PC-9 (cell line): ENCODE data around the gene GAD1. TPM values are rescaled to one million over a fixed set of nuclear protein-coding genes. Genes with fewer than 3 reads are reported as not detected.

Source experiments
- BruUV-seq: library from RNA; stranded (reverse); fragments of 400-500 nt; replicated peaks from 2 replicates; lab custom pipeline; 2021; lab: Mats Ljungman, UMichigan
- CTCF ChIA-PET: fragments of 300-600 bp; sonication (Branson Sonifier 250); formaldehyde crosslinking; loops from one replicate; lab custom pipeline; 2022; ENCODE audit warnings: antibody characterized with exemption; lab: Charles Lee
- POLR2A ChIA-PET: fragments of 300-600 bp; sonication (Branson Sonifier 250); formaldehyde crosslinking; loops from one replicate; lab custom pipeline; 2022; ENCODE audit warnings: antibody characterized with exemption; ENCODE audit not compliant: unreplicated experiment; lab: Charles Lee
- DNase-seq, 2 experiments: peaks; one replicate each; pipeline versions ENCODE4 v3.0.0 to v3.0.0-alpha.2; 2015 to 2022; ENCODE audit warnings: mixed read lengths in 1 of 2
- H2AFZ ChIP-seq: fragments of 200-600 bp; sonication (generic); 2 replicates; pipeline ENCODE4 v1.8.1; 2017; ENCODE audit warnings: antibody characterized with exemption
- H3F3A ChIP-seq: fragments of 200-600 bp; sonication (generic); 2 replicates; pipeline ENCODE4 v1.8.1; 2017; ENCODE audit warnings: antibody characterized with exemption, mild to moderate bottlenecking, low read depth; ENCODE audit not compliant: insufficient read depth
- H3K27ac ChIP-seq: fragments of 200-600 bp; sonication (generic); 2 replicates; pipeline ENCODE4 v1.6.1; 2016; ENCODE audit warnings: mixed run types
- H3K27me3 ChIP-seq: fragments of 200-600 bp; sonication (generic); 2 replicates; pipeline ENCODE4 v1.6.1; 2016; ENCODE audit warnings: low read depth, mixed run types; ENCODE audit not compliant: insufficient read depth
- H3K36me3 ChIP-seq: fragments of 200-600 bp; sonication (generic); 2 replicates; pipeline ENCODE4 v1.6.1; 2016; ENCODE audit warnings: low read depth, mixed run types
- H3K4me1 ChIP-seq: fragments of 200-600 bp; sonication (generic); replicated peaks from 2 replicates; pipeline ENCODE4 v1.6.1; 2016; ENCODE audit warnings: mixed run types; ENCODE audit not compliant: insufficient read depth
- H3K4me2 ChIP-seq: fragments of 200-600 bp; sonication (generic); 2 replicates; pipeline ENCODE4 v1.6.1; 2017; ENCODE audit warnings: mixed run types
- H3K4me3 ChIP-seq: fragments of 200-600 bp; sonication (generic); 2 replicates; pipeline ENCODE4 v1.6.1; 2016; ENCODE audit warnings: mixed run types
- H3K79me2 ChIP-seq: fragments of 200-600 bp; sonication (generic); 2 replicates; pipeline ENCODE4 v1.6.1; 2017; ENCODE audit warnings: low read depth, mixed run types
- H3K9me2 ChIP-seq: fragments of 200-600 bp; sonication (generic); 2 replicates; pipeline ENCODE4 v1.8.1; 2017; ENCODE audit warnings: mild to moderate bottlenecking; ENCODE audit not compliant: insufficient read depth
- H3K9me3 ChIP-seq: fragments of 200-600 bp; sonication (generic); 2 replicates; pipeline ENCODE4 v1.8.1; 2016; ENCODE audit warnings: low read depth; ENCODE audit not compliant: insufficient read depth
- H4K20me1 ChIP-seq: fragments of 200-600 bp; sonication (generic); 2 replicates; pipeline ENCODE4 v1.8.1; 2017; ENCODE audit not compliant: insufficient read depth
- CTCF ChIP-seq: fragments of 200-600 bp; sonication (generic); conservative IDR thresholded peaks from 2 replicates; pipeline ENCODE4 v1.6.1; 2017; ENCODE audit warnings: mixed run types, antibody characterized with exemption, mild to moderate bottlenecking, moderate library complexity
- EZH2 ChIP-seq: fragments of 200-600 bp; sonication (generic); IDR thresholded peaks from 2 replicates; pipeline ENCODE4 v1.8.0; 2017; ENCODE audit warnings: antibody characterized with exemption, low read depth
- intact Hi-C: fragments of 100-400 bp; cut with micrococcal nuclease; formaldehyde crosslinking; loops from one replicate; pipeline ENCODE4 v1.10.0; 2022; ENCODE audit not compliant: unreplicated experiment
- total RNA-seq: library from RNA; stranded (reverse); gene quantifications from 2 replicates; pipeline ENCODE4 v1.2.3, GENCODE V29; 2021

The GAD1 gene
- total RNA-seq, 1 experiment from 2014 or later: 3.5 TPM

GRCh38 chr2:170812710-170813600, 3.7 kb upstream of the GAD1 start:
- ChIA-PET CTCF (interaction anchor here (0.6 to 1.0 kb wide), 5 partner anchors 445 to 909 kb away, joined by 3 to 5 read pairs (median 3); no protein-coding TSS in a partner anchor), POLR2A (no interaction called here)
- Histone ChIP-seq H3K27ac (no peak overlapping the region), H3K4me2 (no peak overlapping the region), H3K9me3 (no peaks in the 10 kb centered on the region), H3K79me2 (no peaks in the 10 kb centered on the region), H3F3A (no peaks in the 10 kb centered on the region), H4K20me1 (no peaks in the 10 kb centered on the region), H3K9me2 (no peaks in the 10 kb centered on the region), H3K36me3 (no peaks in the 10 kb centered on the region), H3K27me3 (no peaks in the 10 kb centered on the region), H3K4me3 (no peak overlapping the region), H2AFZ (no peak overlapping the region), H3K4me1 (no peaks in the 10 kb centered on the region)
- TF ChIP-seq EZH2 (no peak), CTCF (peak; percentile 85)
- intact Hi-C loops: loop anchor here (1.0 to 10.0 kb wide), 7 partner anchors 101 to 880 kb away; no protein-coding TSS in a partner anchor
- no TSS peak for BruUV-seq
- DNase-seq: peak; percentile 34 to 68

GRCh38 chr2:170813611-170814532, 2.8 kb upstream of the GAD1 start:
- no peaks in the 10 kb centered on the region for H4K20me1 ChIP-seq
- DNase-seq: peak in 1 of 2 experiments; percentile 5
- H3K4me3 ChIP-seq: no peak overlapping the region
- intact Hi-C loops: loop anchor here (2.0 to 10.0 kb wide), 6 partner anchors 102 to 881 kb away; no protein-coding TSS in a partner anchor
- no peaks in the 10 kb centered on the region for H3K4me1 ChIP-seq
- TF ChIP-seq CTCF: no peak
- TF ChIP-seq EZH2: no peak
- H3K4me2 ChIP-seq: no peak overlapping the region
- H3K27me3 ChIP-seq: no peaks in the 10 kb centered on the region
- H3K36me3 ChIP-seq: no peaks in the 10 kb centered on the region
- CTCF ChIA-PET: interaction anchor here (0.6 kb wide), 2 partner anchors 446 to 489 kb away, joined by 3 to 4 read pairs; no protein-coding TSS in a partner anchor
- POLR2A ChIA-PET: no interaction called here
- BruUV-seq: no TSS peak
- H3K27ac ChIP-seq: no peak overlapping the region
- H3F3A ChIP-seq: no peaks in the 10 kb centered on the region
- H3K9me2 ChIP-seq: no peaks in the 10 kb centered on the region
- H3K79me2 ChIP-seq: no peaks in the 10 kb centered on the region
- no peaks in the 10 kb centered on the region for H3K9me3 ChIP-seq
- H2AFZ ChIP-seq: no peak overlapping the region

GRCh38 chr2:170814533-170815230, 2.0 kb upstream of the GAD1 start:
- Histone ChIP-seq H3K4me3 (no peak overlapping the region), H4K20me1 (no peaks in the 10 kb centered on the region), H3K9me2 (no peaks in the 10 kb centered on the region), H3K27me3 (no peaks in the 10 kb centered on the region), H3K36me3 (no peaks in the 10 kb centered on the region), H3K9me3 (no peaks in the 10 kb centered on the region), H3K79me2 (no peaks in the 10 kb centered on the region), H3K4me1 (no peaks in the 10 kb centered on the region), H3K27ac (no peak overlapping the region), H3K4me2 (no peak overlapping the region), H3F3A (no peaks in the 10 kb centered on the region), H2AFZ (no peak overlapping the region)
- ChIA-PET POLR2A (no interaction called here), CTCF (no interaction called here)
- intact Hi-C loops: loop anchor here (1.0 to 10.0 kb wide), 4 partner anchors 102 to 577 kb away; no protein-coding TSS in a partner anchor
- TF ChIP-seq EZH2 (no peak), CTCF (no peak)
- no TSS peak for BruUV-seq
- no peak for DNase-seq
